Brain microvascular endothelial cell (primary cell): ENCODE measurements around the gene ZNF148.
"Not testable (repeated sequence)": the region's sequence is repeated elsewhere in the genome, so short reads cannot be mapped to it uniquely, and the experiment has no call there.

Experiments
- DNase-seq: peaks from one replicate; pipeline ENCODE4 v3.0.0-alpha.2; 2020
- H3K27ac ChIP-seq: fragments of 250-450 bp; sonication (Bioruptor Pico); 2 replicates; pipeline ENCODE4 v1.5.1; 2020; ENCODE audit warnings: mild to moderate bottlenecking, moderate library complexity
- H3K27me3 ChIP-seq: fragments of 250-450 bp; sonication (Bioruptor Pico); replicated peaks from 2 replicates; pipeline ENCODE4 v1.5.1; 2020; ENCODE audit warnings: mild to moderate bottlenecking
- H3K36me3 ChIP-seq: fragments of 250-450 bp; sonication (Bioruptor Pico); replicated peaks from 2 replicates; pipeline ENCODE4 v1.5.1; 2020; ENCODE audit warnings: mild to moderate bottlenecking
- H3K4me3 ChIP-seq: 2 replicates; pipeline ENCODE4 v1.5.1; 2011; ENCODE audit warnings: low read depth, mild to moderate bottlenecking, control low read depth, low read length, moderate library complexity
- in situ Hi-C: cut with HindIII; loops from 2 replicates; pipeline ENCODE4 v1.10.0; 2017; ENCODE audit warnings: low sequenced_read_pairs, low pct_ligation_motif_present
- TF ChIP-seq, protein P1 (sequence below): IDR thresholded peaks from 2 replicates; pipeline ENCODE4 v1.5.1; 2011; ENCODE audit warnings: low read depth, mild to moderate bottlenecking, moderate library complexity, low read length, control low read depth, inconsistent platforms; ENCODE audit errors: missing control alignments

ZNF148 gene

DNA sequence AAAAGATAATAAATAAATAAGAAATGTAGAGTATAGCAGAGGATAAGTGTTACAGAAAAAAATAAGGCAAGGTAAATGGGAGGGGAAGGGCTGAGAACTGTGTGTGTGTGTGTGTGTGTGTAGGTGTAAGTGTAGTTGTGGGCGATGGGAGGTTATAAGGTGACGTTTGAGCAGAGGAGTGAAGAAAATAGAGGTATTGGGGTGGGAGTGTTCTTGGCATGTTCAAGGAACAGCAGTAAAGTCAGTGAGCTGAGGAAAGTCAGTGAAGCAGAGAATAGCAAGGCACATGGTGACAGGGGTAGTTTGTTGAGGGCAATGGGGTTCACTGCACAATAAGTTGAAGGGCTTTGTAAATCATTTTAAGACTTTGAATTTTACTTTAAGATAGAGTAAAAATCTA, 30.9 kb upstream of the ZNF148 start:
- in situ Hi-C loops = no loop called here
- Histone ChIP-seq H3K27ac (no peak overlapping the region), H3K4me3 (no peak overlapping the region), H3K36me3 (no peaks in the 10 kb centered on the region), H3K27me3 (no peaks in the 10 kb centered on the region)
- TF ChIP-seq, protein P1, sequence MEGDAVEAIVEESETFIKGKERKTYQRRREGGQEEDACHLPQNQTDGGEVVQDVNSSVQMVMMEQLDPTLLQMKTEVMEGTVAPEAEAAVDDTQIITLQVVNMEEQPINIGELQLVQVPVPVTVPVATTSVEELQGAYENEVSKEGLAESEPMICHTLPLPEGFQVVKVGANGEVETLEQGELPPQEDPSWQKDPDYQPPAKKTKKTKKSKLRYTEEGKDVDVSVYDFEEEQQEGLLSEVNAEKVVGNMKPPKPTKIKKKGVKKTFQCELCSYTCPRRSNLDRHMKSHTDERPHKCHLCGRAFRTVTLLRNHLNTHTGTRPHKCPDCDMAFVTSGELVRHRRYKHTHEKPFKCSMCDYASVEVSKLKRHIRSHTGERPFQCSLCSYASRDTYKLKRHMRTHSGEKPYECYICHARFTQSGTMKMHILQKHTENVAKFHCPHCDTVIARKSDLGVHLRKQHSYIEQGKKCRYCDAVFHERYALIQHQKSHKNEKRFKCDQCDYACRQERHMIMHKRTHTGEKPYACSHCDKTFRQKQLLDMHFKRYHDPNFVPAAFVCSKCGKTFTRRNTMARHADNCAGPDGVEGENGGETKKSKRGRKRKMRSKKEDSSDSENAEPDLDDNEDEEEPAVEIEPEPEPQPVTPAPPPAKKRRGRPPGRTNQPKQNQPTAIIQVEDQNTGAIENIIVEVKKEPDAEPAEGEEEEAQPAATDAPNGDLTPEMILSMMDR = no peak
- DNase-seq = no peak

DNA sequence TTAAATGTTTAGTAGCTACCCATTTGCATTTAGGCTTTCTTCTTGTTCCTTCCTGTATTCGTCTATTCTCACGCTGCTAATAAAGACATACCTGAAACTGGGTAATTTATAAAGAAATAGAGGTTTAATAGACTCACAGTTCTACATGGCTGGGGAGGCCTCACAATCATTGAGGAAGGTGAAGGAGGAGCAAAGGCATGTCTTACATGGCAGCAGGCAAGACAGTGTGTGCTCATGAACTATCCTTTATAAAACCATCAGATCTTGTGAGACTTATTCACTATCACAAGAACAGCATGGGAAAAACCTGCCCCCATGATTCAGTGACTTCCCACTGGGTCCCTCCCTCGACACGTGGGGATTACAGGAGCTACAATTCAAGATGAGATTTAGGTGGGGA, 30.4 kb upstream of the ZNF148 start:
- in situ Hi-C loops, H3K36me3 ChIP-seq, DNase-seq, H3K4me3 ChIP-seq, H3K27ac ChIP-seq, H3K27me3 ChIP-seq: not testable (repeated sequence)

DNA sequence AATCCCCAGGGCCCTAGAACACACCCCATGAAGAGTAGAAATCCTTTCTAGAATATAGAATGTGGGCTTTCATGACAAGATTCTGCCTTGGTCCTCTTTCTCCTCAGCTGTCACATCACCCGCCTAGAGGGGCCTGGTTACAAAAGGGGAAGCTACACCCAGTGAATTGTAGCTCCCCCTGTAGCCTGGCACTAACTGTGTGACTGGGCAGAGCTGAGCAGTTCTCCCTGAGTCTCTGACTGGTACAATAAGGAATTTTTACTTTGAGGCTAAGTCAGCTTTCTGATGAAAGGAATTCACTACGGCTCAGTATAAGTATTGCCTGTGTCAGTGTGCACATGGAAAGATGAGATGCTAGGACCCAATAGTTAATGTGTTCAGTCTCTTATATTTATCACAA, 28.7 kb upstream of the ZNF148 start:
- DNase-seq = peak; percentile 31
- in situ Hi-C loops = no loop called here

DNA sequence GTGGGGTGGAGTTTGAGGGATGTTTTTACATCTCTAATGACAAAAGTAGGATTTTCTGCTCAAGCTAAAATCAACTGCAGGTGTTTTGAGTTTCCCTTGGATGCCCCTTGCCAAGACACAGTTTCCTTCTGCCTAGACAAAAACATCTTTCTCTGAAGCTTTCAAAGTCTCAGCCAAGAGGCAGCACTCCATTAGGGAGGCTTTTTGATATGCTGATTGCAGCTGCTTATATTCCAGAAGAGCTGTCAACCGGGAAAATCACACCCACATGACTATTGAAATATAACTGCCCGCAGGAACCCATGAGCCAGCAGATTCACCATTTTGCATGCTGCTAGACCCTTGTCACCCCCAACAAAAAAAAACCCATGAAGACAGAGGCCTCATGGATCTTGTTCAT, 27.5 kb upstream of the ZNF148 start:
- in situ Hi-C loops = no loop called here
- Histone ChIP-seq H3K27me3 (no peaks in the 10 kb centered on the region), H3K4me3 (no peak overlapping the region), H3K27ac (no peak overlapping the region), H3K36me3 (no peaks in the 10 kb centered on the region)
- no peak for DNase-seq
- TF ChIP-seq, protein P1 = no peak

More for the DNA sequence above, 28.7 kb upstream of the ZNF148 start:
- H3K27ac ChIP-seq = no peak overlapping the region
- no peaks in the 10 kb centered on the region for H3K36me3 ChIP-seq
- H3K27me3 ChIP-seq = no peaks in the 10 kb centered on the region
- no peak overlapping the region for H3K4me3 ChIP-seq
- TF ChIP-seq, protein P1 = peak; percentile 28

DNA sequence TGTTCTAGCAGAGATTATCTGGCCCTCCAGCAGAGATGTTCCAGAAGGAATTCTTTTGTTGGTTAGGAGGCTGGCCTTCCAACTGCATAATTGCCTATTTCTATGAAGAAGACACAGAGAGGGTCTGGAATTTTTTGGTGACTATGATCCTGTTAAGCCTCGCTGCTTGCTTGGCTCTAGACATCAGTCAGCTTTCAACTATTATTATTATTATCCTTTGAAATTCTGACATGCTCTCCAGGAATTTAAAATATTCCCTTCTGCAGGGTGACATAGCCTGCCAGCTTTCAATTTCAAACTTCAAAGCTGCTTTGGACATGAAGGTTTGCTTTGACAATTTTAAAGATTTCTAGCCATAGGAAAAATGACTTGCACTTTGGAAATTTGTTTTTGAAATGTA, 26.3 kb upstream of the ZNF148 start:
- TF ChIP-seq, protein P1 = no peak
- peak; percentile 48 for DNase-seq

DNA sequence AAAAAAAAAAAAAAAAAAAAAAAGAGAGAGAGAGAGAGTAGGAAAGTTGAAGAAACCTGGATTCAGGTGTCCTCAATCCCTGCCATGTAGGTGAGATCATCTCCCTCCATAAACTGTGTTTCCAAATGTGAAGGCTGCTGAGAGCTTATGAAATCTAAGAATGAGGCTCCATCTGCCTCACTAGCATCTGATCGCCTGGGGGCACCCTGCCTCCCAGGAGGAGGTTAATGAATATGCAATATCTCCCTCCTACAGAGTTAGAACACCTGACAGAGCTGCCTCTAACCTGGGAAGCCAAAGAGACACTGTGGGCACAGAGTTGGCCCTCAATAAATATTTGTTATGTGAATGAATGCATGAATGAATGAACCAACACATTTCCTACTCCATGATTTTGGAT, 23.8 kb upstream of the ZNF148 start:
- Histone ChIP-seq H3K36me3 (no peaks in the 10 kb centered on the region), H3K27me3 (no peaks in the 10 kb centered on the region), H3K27ac (no peak overlapping the region), H3K4me3 (no peak overlapping the region)
- in situ Hi-C loops = no loop called here
- TF ChIP-seq, protein P1 = no peak
- no peak for DNase-seq

More for the DNA sequence above, 26.3 kb upstream of the ZNF148 start:
- Histone ChIP-seq H3K27ac (peak overlapping the region; percentile 25), H3K36me3 (no peaks in the 10 kb centered on the region), H3K27me3 (no peaks in the 10 kb centered on the region), H3K4me3 (no peak overlapping the region)
- in situ Hi-C loops = no loop called here
